NCI-H748 treated with DMSO at 0.1 percent for 48 hours (cell line): ENCODE results near the gene PLCD3.
"Not testable (repeated sequence)": the region's sequence is repeated elsewhere in the genome, so short reads cannot be mapped to it uniquely, and the experiment has no call there.

Experiments
- DNase-seq: peaks from one replicate; lab custom pipeline; 2025; lab: John Stamatoyannopoulos, UW

Gene PLCD3

DNA sequence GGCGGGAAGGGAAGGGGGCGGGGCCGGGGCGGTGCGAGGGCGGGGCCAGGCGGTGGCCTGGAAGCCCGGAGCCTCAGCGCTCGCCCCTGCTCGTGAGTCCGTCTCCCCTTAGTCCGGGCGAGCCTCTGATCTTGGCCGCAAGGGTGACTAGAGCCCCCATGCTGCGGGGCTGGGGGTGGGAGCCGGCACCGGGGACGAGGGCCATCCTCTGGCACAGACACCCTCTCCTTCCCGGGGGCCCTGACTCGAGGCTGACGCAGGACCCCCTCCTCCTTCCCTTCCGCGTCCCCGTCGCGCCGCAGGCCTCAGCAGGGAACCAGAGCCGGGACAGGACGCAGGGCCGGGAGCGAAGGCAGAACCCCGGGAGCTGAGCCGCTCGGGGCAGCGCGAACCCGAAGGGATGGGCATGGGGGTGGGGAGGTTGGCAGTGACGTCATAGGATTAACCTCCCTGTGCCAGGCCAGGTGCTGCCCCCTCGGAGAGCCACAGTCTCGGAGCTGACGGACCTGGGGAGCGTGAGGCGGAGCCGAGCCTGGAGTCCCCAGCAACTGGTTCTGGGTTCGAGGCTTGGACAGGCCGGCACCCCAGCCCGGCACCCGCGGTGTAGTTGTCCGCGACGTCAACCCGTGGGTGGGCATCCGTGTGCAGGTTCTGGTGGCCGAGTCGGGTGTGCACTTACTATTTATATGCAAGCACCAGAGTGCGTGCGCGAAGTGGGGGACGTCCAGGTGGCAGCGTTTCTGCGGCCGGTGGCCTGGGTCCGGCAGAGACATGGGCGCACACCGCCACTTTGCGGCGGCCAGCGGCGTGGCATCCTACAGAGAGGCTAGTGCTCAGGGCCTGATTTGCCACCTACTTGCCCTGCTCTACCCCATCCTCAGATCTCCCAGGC, 503 bp upstream of the PLCD3 start:
- DNase-seq: peak; percentile 68

DNA sequence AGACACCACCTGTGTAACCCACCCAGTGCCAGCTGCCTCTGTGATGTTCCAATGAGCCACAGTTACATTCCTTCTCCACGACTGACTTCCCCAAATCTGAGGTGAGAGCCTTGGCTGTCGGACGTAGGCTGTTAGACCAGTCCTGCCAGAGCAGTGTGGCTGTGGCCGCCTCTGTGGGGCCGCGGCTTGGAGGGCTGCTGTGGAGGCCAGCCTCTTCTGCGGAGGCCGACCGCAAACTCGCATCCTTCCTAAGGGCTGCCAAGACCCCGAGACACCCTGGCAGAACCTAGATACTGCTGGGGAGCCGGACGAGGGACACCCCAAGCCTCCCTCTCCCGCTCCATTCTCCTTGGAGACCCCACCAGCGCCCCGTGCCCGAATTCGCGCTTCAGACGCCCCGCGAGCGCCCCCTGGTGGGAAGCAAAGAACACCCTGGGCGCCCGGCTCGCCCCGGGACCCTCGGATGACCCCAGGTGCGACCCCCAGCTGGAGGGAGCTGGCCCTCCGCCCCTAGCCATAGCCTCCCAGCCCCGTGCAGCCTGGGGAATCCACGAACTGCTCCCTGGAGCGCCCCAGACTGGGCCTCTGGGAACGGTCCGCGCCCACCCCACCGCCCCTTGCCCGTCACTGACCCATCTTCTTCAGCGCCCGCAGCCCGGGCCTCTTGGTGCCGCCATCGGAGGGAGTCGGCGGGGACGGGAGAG, 547 bp downstream of the PLCD3 start:
- DNase-seq: no peak

DNA sequence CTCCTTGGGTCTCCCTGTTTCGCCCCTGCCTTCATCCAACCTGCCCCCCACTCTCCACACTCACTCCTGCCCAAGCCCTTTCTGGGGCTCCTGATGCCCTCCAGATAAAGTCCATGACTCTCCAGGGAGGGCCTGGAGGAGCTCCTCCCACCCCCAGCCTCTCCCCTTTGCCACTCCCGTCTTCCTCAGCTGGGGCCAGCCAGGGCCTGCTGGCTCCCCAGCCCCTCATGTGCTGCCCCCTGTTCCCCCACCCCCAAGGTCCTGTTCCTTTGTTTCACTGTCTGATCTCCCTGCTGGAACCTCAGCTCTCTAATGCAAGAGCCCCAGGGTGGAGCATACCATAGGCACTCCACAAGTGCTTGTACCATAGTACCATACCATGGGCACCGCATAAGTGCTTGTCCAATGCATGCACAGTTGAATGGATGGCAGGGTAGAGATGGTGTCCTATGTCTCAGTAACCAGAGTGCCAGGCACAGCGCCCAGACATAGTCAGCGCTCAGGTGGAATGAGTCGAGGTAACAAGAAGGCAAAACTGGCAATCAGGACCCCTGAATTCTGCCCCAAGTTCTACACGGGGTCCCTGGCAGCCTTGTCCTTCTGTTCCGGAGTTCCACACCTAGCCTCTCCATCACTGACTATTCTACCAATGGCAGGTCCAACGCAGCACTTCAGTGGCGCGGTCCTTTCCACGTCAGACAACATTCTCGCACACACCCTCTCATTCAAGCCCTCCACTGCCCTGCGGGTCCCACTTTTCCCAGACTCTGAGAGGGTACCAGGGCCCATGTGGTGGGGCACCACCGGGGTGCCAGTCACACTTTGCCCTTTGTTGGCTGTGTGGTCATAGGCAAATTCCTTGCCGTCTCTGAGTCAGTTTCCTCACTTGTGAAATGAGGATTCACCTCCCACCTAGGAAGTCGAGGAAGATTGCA, 1.4 kb downstream of the PLCD3 start:
- no peak for DNase-seq

DNA sequence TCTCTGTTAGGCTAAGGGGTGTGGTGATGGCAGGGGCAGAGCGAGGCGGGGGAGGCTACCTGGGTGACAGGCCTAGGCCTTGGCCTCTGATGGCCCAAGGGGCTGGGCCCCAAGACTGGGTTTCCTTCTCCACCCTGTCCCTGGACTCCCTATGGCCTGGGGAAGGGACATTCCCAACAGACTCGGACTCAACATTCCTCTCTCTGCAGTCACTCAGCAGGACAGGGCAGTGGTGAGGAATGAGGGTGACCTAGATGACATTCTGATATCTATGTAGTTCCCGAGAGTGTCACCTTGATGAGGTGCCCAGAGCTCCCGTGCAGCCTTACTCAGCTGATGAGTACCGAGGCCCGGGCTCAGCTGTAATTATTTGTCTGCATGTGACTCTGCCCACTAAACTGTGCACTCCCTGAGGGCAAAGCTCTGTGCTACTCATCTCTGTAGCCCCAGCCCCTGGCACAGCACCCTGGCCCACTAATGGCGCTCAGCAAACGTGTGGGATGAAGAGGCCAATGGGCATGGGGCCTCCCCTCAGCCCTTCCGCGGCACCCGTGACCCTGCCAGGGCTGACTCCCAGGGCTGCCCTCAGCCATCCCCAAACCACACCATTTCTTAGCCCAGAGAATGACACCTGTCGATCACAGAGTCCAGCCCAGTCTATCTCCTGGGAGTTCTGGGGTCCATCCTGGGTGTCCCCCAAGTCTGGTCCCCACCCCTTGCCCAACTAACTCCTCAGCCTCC, 2.2 kb downstream of the PLCD3 start:
- DNase-seq: no peak

DNA sequence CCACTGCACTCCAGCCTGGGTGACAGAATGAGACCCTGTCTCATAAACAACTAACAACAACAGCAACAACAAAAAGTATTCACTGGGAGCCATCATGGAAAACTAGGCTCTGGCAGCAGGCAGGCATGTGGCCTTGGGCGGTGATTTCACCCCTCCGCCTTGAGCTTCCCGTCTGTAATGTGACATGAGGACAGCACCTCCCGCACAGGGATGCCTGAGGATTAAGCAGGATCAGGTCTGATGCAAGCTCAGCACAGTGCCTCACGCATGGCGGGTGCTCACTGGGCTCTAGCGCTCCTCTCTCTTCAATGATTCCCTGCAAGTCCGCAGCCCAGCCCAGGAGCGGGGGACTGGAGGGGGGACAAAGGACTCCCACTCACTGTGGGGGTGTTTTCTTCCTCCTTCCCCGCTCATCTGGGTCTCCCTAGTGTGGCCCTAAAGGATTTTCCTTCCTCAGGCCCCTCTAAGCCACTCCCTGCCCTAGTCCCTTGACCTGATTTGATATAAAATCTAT, 2.8 kb downstream of the PLCD3 start:
- no peak for DNase-seq

DNA sequence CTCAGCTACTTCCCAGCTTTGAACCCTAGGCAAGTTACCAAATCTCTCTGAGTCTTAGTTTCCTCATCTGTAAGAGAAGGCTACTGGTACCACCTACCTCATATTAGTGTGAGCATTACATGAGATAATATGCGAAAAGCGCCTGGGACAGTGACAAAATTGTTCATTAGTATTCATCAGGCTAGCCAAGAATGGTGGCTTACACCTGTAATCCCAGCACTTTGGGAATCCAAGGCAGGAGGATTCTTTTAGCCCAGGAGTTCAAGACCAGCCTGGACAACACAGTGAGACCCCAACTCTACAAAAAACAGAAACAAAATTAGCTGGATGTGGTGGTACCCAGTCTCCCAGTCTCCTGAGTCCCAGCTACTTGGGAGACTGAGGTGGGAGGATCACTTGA, 3.3 kb downstream of the PLCD3 start:
- no peak for DNase-seq

DNA sequence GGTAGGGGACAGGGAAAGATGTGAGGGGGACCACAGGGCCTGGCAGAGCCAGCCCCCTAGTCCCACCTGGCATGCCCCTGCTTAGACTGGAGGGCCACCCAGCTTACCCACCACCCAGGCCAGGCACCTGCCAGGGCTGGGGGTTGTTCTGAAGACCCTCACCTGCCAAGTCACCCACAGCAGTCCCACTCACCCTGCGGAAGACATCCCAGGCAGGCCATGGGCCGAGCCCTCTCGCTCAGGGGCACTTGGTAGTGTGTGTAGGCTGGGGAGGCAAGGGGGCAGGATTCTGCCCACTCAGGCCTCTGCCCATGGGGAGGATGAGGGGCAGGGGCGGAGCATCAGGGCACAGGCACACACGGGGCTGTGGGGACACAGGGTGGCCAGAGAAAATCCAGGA, 4.0 kb downstream of the PLCD3 start:
- DNase-seq: no peak

DNA sequence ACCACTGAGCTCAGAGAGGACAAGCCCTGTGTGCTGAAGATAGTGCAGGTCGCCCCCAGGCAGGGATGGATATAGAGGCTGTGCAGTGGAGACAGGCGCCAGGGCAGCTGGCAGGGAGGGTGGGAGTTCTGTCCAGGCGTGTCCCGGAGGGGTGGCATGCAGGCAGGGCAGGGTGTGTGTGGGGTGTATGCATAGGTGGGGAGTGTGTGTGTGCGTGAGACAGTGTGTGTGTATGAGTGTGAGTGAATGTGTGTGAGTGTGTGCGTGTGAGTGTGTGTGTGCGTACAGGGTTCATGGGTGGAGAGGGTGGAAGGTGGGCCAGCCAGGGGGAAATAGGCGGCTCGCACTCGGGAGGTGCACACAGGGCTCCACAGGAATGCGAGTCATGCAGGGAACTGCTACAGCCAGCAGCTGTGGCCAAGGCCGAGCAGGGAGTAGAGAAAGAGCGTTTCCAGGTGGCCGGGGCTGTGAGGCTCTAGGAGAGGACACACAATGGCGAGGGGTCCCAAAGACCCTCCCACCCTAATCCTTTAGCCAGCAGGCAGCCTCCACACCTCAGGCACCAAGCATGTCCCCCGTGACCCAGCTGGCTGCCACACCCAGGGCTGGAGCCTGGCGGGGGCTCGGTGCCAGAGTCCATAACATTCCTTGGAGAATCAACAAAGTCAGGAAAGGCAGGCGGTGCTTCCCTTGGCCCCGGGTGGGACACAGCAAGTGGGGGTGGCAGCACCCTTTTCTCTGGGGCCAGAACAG, 4.6 kb downstream of the PLCD3 start:
- no peak for DNase-seq

DNA sequence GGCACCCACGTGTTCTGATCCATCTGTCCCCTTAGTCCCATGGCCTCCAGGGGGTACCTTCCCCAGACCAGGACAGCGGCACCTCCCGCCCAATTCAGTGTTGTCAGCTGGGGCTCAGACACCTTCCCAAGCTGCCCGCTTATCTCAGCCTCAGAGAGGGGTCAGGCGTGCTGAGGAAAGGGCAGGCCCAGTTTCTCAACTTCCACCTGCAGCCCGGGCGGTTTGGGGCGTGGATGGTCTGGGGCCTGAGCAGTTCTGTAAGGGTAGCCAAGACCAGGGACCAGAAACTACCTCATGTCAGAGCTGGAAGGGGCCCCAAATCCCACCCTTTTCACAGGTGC, 5.1 kb downstream of the PLCD3 start:
- no peak for DNase-seq

DNA sequence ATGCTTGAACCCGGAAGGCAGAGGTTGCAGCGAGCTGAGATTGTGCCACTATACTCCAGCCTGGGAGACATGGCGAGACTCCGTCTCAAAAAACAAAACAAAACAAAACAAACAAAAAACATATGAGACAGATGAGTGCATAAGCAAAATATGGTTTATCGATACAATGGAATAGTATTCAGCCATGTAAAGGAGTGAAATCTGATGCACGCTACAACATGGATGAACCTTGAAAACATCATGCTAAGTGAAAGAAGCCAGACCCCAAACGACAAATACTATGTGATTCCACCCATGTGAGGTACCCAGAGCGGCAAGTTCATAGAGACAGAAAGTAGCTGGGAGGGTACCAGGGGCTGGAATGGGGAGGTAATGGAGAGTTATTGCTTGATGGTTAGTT, 6.8 kb downstream of the PLCD3 start:
- DNase-seq: no peak

DNA sequence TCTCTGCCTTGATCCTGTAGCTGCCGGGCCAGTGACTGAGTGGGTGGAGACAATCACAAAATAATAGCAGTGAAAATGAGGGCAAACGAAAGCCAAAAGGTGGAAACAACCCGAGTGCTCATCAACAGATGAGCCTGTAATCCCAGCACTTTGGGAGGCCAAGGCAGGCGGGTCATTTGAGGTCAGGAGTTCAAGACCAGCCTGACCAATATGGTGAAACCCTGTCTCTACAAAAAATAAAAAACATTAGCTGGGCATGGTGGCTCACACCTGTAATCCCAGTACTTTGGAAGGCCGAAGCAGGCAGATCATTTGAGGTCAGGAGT, 7.6 kb downstream of the PLCD3 start:
- not testable (repeated sequence) for DNase-seq

DNA sequence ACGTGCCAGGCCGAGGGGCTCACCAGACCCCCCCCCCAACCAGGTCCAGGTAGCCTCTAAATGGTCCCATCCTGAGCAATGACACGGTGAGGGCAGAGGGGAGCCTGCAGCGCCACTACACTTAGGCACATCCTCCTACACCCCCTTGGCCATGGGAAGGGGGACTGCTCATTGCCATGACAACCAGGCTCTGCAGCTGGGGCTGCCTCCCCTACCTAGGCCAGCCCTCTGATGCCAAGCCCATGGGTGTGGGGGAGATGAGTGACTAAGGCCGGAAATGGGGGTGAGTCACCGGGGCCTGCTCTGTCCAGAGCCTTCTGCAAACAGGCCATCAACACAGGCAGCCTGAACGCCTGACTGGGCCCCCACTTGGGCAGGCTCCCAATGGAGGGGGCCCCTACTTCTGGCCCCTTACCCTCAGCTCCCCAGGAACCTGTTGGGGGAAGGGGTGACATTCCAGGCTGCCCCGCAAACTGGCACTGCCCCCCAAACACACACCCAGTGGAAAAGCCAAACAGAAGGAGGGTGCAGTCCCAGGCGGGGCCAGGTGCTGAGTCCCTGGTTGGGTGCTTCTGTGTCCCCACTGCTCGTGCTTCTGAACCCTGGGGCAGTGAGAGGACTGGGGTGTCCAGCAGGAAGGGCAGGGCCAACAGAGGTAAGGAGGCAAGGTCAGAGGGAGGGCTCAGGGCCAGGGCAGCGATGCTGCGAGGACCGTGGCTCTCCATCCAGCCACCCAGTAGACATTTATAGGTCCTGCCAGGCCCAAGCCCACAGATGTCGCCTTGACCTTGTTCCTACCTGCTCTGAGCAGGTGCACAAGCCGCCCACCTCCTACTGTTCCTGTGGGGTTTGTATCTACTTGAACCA, 8.2 kb downstream of the PLCD3 start:
- DNase-seq: no peak

DNA sequence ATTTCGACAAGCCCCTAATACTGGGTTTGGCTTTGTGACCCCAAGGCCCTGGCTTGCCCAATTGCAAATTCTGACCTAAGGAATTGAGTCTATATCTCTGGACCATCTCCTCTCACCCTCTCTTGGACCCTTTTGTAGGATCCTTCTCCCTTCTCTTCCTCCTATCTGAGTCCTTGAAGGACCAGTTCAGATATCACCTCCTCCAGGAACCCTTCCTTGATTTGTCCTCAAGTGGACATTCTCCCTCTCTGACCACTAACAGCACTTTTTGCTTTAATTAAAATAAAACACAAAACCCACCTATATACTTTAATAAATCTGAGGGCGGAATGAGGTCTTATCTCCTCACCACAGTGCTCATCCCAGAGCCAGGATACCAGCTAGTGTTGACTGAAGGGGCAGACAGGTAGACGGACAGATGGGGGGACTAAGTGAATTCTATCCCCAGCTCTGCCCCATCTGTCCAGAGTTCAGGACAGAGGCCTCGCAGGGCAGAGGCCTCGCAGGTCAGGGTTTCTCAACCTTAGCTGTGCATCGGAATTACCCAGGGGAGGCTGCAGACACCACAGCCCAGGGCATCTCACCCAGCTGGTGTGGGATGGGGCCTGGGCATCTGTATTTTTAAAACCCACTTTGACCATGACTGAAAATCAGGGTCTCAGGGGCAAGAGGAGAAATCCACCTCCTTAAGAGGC, 9.1 kb downstream of the PLCD3 start:
- no peak for DNase-seq

DNA sequence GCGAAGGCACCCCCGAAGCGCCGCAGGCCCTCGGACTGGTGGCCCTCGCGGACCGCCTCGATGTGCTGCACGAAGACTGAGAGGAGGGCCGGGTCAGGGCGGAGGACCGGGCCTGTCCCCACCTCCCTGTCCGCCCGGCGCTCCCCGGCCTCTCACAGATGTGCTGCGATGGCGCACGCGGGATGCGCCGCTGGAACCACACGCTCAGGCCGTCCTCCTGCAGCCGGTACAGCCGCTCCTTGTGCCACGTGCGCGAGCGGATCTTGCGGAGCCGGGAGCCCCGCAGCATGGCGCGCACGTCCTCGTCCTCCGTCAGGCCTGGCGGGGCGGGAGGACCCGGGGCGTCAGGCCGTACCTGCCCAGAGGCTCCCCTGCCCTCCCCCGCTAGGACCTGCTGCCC, 11.3 kb downstream of the PLCD3 start:
- DNase-seq: no peak

DNA sequence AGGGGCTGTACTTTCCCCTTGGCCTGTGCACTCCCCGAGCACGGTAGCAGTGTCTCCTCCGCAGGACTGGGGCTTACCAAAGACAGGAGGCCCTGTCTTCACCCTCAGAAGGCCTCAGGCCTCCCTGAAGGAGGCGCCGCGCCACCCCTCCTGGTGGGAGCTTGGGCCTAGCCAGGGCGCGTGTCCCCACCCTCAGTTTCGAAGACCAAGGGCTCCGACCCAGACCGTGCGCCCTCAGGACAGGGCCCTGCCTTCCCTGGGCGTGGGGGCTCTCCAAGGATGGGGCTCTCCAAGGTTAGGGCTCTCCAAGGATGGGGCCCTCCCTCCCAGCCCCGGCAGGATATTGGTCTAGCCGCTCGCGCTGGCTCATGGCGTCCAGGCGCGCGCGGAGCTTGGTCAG, 11.8 kb downstream of the PLCD3 start:
- no peak for DNase-seq

DNA sequence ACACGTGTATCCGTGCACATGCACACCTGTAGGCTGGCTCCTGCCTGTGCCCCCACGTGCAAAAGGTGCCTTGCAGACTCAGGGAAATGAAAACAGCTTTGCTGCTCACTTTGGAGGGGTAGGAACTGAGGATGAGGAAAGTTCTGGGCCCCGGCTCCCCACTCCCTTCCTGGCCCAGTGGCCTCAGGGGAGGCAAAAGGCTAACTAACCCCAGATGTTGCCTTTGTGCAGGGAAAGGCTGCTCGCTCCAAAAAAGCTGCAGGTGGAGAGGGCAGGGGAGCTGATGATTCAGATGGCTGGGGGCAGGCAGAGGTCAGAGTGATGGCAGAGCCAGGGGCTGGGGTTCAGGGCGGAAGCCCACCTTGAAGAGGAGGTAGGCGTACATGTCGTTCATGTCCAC, 12.4 kb downstream of the PLCD3 start:
- no peak for DNase-seq

DNA sequence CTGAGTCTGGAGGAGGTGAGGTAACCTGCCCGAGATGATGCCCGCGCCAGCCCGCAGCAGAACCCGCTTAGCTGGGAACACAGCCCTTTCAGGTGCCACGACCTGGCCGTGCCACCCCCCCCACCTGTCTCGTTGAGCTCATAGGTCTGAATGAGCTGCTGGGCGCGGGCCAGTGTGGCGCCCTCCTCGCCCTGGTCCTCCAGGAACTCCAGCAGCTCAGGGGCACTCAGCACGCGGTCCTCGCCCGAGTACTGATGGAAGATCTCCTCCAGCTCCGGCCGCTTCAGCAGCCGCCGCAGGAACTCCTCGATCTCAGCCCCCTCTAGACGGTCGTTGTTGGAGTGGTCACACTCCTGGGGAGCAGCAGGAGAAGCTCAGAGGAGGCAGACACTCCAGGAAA, 13.6 kb downstream of the PLCD3 start:
- no peak for DNase-seq

DNA sequence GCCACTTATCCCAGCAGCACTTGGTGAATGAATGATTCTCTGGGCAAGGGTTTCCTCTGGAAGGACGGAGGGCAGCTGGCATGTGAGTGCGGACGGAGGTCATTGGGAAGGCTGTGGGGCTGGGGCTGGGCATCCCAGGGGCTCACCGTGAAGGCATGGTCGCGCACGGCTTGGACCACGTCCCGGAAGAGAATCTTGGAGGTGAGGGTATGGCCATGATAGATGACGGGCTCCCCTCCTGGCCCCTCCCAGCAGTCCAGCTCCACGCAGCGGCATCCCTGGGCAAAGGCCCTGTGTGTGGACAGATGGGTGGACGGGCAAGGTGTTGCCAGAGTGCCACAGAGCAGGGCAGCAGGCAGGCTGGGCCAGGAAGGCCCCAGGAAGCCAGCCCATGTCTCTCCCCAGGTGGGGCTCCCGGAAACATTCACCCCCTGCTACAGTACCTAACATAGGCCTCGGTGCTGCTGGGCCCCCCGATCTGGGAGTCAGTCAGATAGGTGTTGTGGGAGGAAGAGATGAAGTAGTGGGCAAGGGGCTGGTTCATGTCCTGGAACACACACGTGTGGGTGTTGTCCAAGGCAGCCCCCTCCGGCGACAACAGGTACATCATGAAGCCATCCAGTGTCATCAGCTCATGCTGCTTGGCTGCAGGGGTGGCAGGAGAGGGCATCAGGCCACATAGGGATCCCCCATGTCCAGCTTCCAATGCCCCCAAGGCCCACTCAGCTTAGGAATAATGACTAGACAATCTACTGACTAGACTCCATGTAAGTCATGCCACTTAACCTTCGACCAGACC, 14.3 kb downstream of the PLCD3 start:
- no peak for DNase-seq

DNA sequence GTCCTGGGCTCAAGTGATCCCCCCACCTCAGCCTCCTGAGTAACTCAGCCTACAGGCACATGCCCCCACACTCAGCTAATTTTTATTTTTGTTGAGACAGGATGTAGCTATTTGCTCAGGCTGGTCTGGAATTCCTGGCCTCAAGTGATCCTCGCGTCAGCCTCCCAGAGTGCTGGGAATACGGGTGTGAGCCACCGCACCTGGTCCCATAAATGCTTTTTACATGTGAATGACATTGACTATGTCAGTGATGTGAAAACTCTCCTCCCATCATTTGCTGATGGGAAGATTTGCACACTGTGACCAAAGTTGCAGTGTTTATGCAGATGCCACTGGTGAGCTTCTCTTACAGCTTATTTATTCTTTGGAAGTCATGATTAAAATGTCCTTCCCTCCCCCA, 15.0 kb downstream of the PLCD3 start:
- DNase-seq: no peak
